Stomach (tissue), 9 donors: ENCODE data around the gene PSME3IP1. TPM values are rescaled to one million over a fixed set of nuclear protein-coding genes. Genes with fewer than 3 reads are reported as not detected.

Source experiments
- DNase-seq, 2 donors: peaks; one replicate each; pipeline versions ENCODE4 v3.0.0 to v3.0.0-alpha.2; 2013 to 2019
- H3K27ac ChIP-seq, 5 donors: fragments of 200-600 bp in 4 of 5; sonication (generic) in 4 of 5; one replicate each; pipeline ENCODE4 v1.5.1; 2013 to 2019; ENCODE audit warnings: mild to moderate bottlenecking in 1 of 5, moderate library complexity in 1 of 5
- H3K27me3 ChIP-seq, 3 donors: fragments of 200-600 bp; sonication (generic); one replicate each; pipeline ENCODE4 v1.5.1; 2017 to 2019; ENCODE audit warnings: mixed run types in 1 of 3
- H3K36me3 ChIP-seq, 4 donors: fragments of 200-600 bp; sonication (generic); 1 replicate in 3 of 4; 2 replicates in 1 of 4; pipeline ENCODE4 v1.5.1; 2016 to 2019
- H3K4me1 ChIP-seq, 4 donors: fragments of 200-600 bp; sonication (generic); one replicate each; pipeline ENCODE4 v1.5.1; 2016 to 2019
- H3K4me3 ChIP-seq, 4 donors: fragments of 200-600 bp; sonication (generic) in 3 of 4; one replicate each; pipeline ENCODE4 v1.5.1; 2016 to 2019; ENCODE audit warnings: mild to moderate bottlenecking in 1 of 4
- H3K9me3 ChIP-seq, 4 donors: fragments of 200-600 bp; sonication (generic); one replicate each; pipeline ENCODE4 v1.5.1; 2016 to 2019
- CTCF ChIP-seq, 7 experiments: fragments of 450-650 bp in 4 of 7; fragments of 200-600 bp in 3 of 7; sonication (generic) in 3 of 7; IDR thresholded peaks; one replicate each; pipeline ENCODE4 v1.5.1; 2016 to 2019; ENCODE audit warnings: antibody characterized with exemption in 7 of 7, control low read depth in 2 of 7, mild to moderate bottlenecking in 1 of 7
- EP300 ChIP-seq: sonication (generic); formaldehyde crosslinking; IDR thresholded peaks from one replicate; pipeline ENCODE4 v1.6.1; 2017; ENCODE audit warnings: antibody characterized with exemption
- POLR2A ChIP-seq, 4 donors: fragments of 450-650 bp; IDR thresholded peaks; one replicate each; pipeline ENCODE4 v1.6.1; 2016; ENCODE audit warnings: antibody characterized with exemption in 4 of 4, control low read depth in 2 of 4, mild to moderate bottlenecking in 1 of 4, moderate library complexity in 1 of 4
- POLR2AphosphoS5 ChIP-seq, 3 donors: sonication (generic); formaldehyde crosslinking; IDR thresholded peaks; one replicate each; pipeline ENCODE4 v1.6.1; 2016; ENCODE audit warnings: antibody characterized with exemption in 3 of 3
- WGBS, 5 donors: extraction: QIAGEN DNeasy Blood & Tissue Kit in 3 of 5; methylation state at CpG; one replicate each; pipeline versions ENCODE4 v1.1.5 to v1.1.7; 2013 to 2018; 5-methylcytosine and 5-hydroxymethylcytosine counted together
- intact Hi-C: fragments of 100-400 bp; cut with DNase I; formaldehyde crosslinking; loops from one replicate; pipeline ENCODE4 v1.15.1; 2023; ENCODE audit warnings: low total_unique reads
- polyA plus RNA-seq, 3 donors: library from polyadenylated mRNA; stranded (reverse); fragments of 200-250 nt; gene quantifications; one replicate each; pipeline ENCODE4 v1.2.3, GENCODE V29; 2013
- total RNA-seq, 5 donors: library from RNA; depleted of rRNA; stranded (reverse); fragments of >200 nt; gene quantifications; one replicate each; pipeline versions ENCODE4 v1.1.0 to v1.2.3, GENCODE V29; 2014 to 2016
- donor health status: healthy with polysubstance abuse.
- donor health status: Bipolar disorder and iron deficiency.
- donor health status: healthy.

Gene PSME3IP1
- total and polyA plus RNA-seq, 8 donors = 37.4 to 104 (median 63.4) TPM

GRCh38 chr16:57209780-57210179 lies 23.9 kb upstream of the PSME3IP1 start:
- H3K4me1 ChIP-seq = no peaks in the 10 kb centered on the region
- H3K27me3 ChIP-seq = no peaks in the 10 kb centered on the region
- H3K27ac ChIP-seq = no peak overlapping the region
- WGBS, 5 donors = 91 to 99% (median 97%) methylated on average over 5 of the region's 5 CpGs
- H3K4me3 ChIP-seq = no peak overlapping the region
- no peak for TF ChIP-seq POLR2AphosphoS5 (IDR thresholded peaks at IDR 0.05)
- no peak for TF ChIP-seq EP300
- no peak for TF ChIP-seq CTCF (IDR thresholded peaks at IDR 0.05)
- TF ChIP-seq POLR2A (IDR thresholded peaks at IDR 0.05) = no peak
- intact Hi-C loops = no loop called here
- DNase-seq = no peak
- peaks cover 53 to 99% (median 99%) of the 10 kb centered on the region in 4 donors for H3K36me3 ChIP-seq
- H3K9me3 ChIP-seq = no peaks in the 10 kb centered on the region

GRCh38 chr16:57208926-57209325 lies 23.1 kb upstream of the PSME3IP1 start:
- no peaks in the 10 kb centered on the region for H3K4me1 ChIP-seq
- no peaks in the 10 kb centered on the region for H3K9me3 ChIP-seq
- DNase-seq = no peak
- H3K27me3 ChIP-seq = no peaks in the 10 kb centered on the region
- intact Hi-C loops = no loop called here
- TF ChIP-seq EP300 = no peak
- TF ChIP-seq POLR2A (IDR thresholded peaks at IDR 0.05) = no peak
- no peak for TF ChIP-seq POLR2AphosphoS5 (IDR thresholded peaks at IDR 0.05)
- no peak for TF ChIP-seq CTCF (IDR thresholded peaks at IDR 0.05)
- no peak overlapping the region for H3K27ac ChIP-seq
- 95 to 100% (median 96%) methylated on average over 1 of the region's 1 CpG for WGBS, 5 donors
- H3K36me3 ChIP-seq = peaks cover 49 to 99% (median 95%) of the 10 kb centered on the region in 4 donors
- no peak overlapping the region for H3K4me3 ChIP-seq

GRCh38 chr16:57204675-57205074 lies 18.8 kb upstream of the PSME3IP1 start:
- WGBS, 5 donors = 92 to 97% (median 93%) methylated on average over 12 of the region's 12 CpGs
- Histone ChIP-seq H3K27ac (no peak overlapping the region), H3K4me3 (no peak overlapping the region), H3K4me1 (peaks cover 0 to 4% (median 0%) of the 10 kb centered on the region in 4 donors), H3K36me3 (peaks cover 20 to 56% (median 53%) of the 10 kb centered on the region in 4 donors), H3K27me3 (no peaks in the 10 kb centered on the region), H3K9me3 (no peaks in the 10 kb centered on the region)
- TF ChIP-seq POLR2A (IDR thresholded peaks at IDR 0.05) (no peak), EP300 (no peak), POLR2AphosphoS5 (IDR thresholded peaks at IDR 0.05) (no peak), CTCF (IDR thresholded peaks at IDR 0.05) (no peak)
- DNase-seq = no peak
- intact Hi-C loops = no loop called here

GRCh38 chr16:57203451-57203850 lies 17.6 kb upstream of the PSME3IP1 start:
- 62 to 83% (median 76%) methylated on average over 1 of the region's 1 CpG for WGBS, 5 donors
- Histone ChIP-seq H3K4me1 (peaks cover 0 to 4% (median 0%) of the 10 kb centered on the region in 4 donors), H3K36me3 (peaks cover 13 to 44% (median 40%) of the 10 kb centered on the region in 4 donors), H3K9me3 (no peaks in the 10 kb centered on the region), H3K4me3 (no peak overlapping the region), H3K27me3 (no peaks in the 10 kb centered on the region), H3K27ac (no peak overlapping the region)
- intact Hi-C loops = no loop called here
- no peak for TF ChIP-seq EP300
- TF ChIP-seq POLR2A (IDR thresholded peaks at IDR 0.05) = no peak
- TF ChIP-seq POLR2AphosphoS5 (IDR thresholded peaks at IDR 0.05) = no peak
- no peak for TF ChIP-seq CTCF (IDR thresholded peaks at IDR 0.05)
- DNase-seq = no peak
